Activated CD8-positive, alpha-beta memory T cell treated with anti-CD3 and anti-CD28 coated beads for 1 hour (primary cell): ENCODE data around the gene CPSF3.
"Not testable (repeated sequence)": the region's sequence is repeated elsewhere in the genome, so short reads cannot be mapped to it uniquely, and the experiment has no call there.

ENCODE experiments used
- DNase-seq, 2 donors: peaks; one replicate each; pipeline ENCODE4 v3.0.0-alpha.2; 2020; ENCODE audit warnings: low read depth in 1 of 2; ENCODE audit errors: extremely low read depth in 1 of 2

CPSF3 gene

GRCh38 chr2:9498210-9498609, 74.8 kb downstream of the CPSF3 start:
- DNase-seq, result no peak

- no peak for DNase-seq
These were observed 85.5 kb downstream of the CPSF3 start for GRCh38 chr2:9508931-9509330.

GRCh38 chr2:9513946-9514345, 90.5 kb downstream of the CPSF3 start:
- not testable (repeated sequence) for DNase-seq

- no peak for DNase-seq
These were observed 93.8 kb downstream of the CPSF3 start for GRCh38 chr2:9517118-9517782.

- DNase-seq, result no peak
These were observed 94.7 kb downstream of the CPSF3 start for GRCh38 chr2:9518163-9518562.

- DNase-seq, result no peak
These were observed 95.3 kb downstream of the CPSF3 start for GRCh38 chr2:9518780-9519179.

GRCh38 chr2:9519250-9519649, 95.8 kb downstream of the CPSF3 start:
- DNase-seq, result no peak
